A549 (cell line): ENCODE results near the gene FOXP1.

Source experiments
- CEBPB ChIP-seq, 2 experiments: fragments of >200 bp in 1 of 2; sonication (Bioruptor Twin) in 1 of 2; formaldehyde crosslinking in 1 of 2; IDR thresholded peaks; 2 replicates each; pipeline ENCODE4 v1.6.1; 2012 to 2016
- CHD4 ChIP-seq: fragments of 200-600 bp; sonication (generic); IDR thresholded peaks from 2 replicates; pipeline ENCODE4 v1.6.1; 2016; ENCODE audit warnings: antibody characterized with exemption, mild to moderate bottlenecking, borderline replicate concordance
- CTCF ChIP-seq: fragments of >200 bp; sonication (Bioruptor Twin); formaldehyde crosslinking; IDR thresholded peaks from 3 replicates; pipeline ENCODE4 v1.5.1; 2016
- EP300 ChIP-seq, 2 experiments: fragments of >200 bp; sonication (Bioruptor Twin); formaldehyde crosslinking; IDR thresholded peaks; 2 replicates in 1 of 2; 3 replicates in 1 of 2; pipeline ENCODE4 v1.6.1; 2016 to 2017
- POLR2A ChIP-seq: IDR thresholded peaks from 2 replicates; pipeline ENCODE4 v1.6.1; 2012; ENCODE audit warnings: mild to moderate bottlenecking, low read length
- RCOR1 ChIP-seq: fragments of 150-350 bp; IDR thresholded peaks from 2 replicates; pipeline ENCODE4 v1.6.1; 2014; ENCODE audit warnings: antibody characterized with exemption, low read length, low read depth
- RNF2 ChIP-seq: fragments of 200-600 bp; sonication (generic); IDR thresholded peaks from 2 replicates; pipeline ENCODE4 v1.6.1; 2016; ENCODE audit warnings: low read depth, mild to moderate bottlenecking, antibody characterized with exemption, moderate library complexity, borderline replicate concordance

GRCh38 chr3:71148455-71149060 is 435.0 kb downstream of the FOXP1 start:
- TF ChIP-seq CTCF (no peak), RCOR1 (no peak), POLR2A (no peak), CEBPB (IDR thresholded peaks at IDR 0.05) (no peak), RNF2 (no peak), CHD4 (no peak), EP300 (IDR thresholded peaks at IDR 0.05) (no peak)
